AG04450 (cell line): ENCODE data around the gene TSPOAP1. TPM values are rescaled to one million over a fixed set of nuclear protein-coding genes. Genes with fewer than 3 reads are reported as not detected.

Source experiments
- CTCF ChIA-PET: fragments of 300-600, 350-600 bp; formaldehyde crosslinking; extraction: SDS; loops from one replicate; lab custom pipeline; 2022; ENCODE audit warnings: antibody characterized with exemption, inconsistent platforms; lab: Charles Lee
- POLR2A ChIA-PET: fragments of 350-600 bp; formaldehyde crosslinking; extraction: SDS; loops from one replicate; lab custom pipeline; 2021; ENCODE audit warnings: antibody characterized with exemption, inconsistent platforms; lab: Yijun Ruan, JAX
- DNase-seq: peaks from one replicate; pipeline ENCODE4 v3.0.0-alpha.2; 2011; ENCODE audit warnings: low read depth, low spot score
- H3K27ac ChIP-seq: one replicate; pipeline ENCODE4 v1.5.1; 2012; ENCODE audit warnings: low read depth, low read length, control low read depth
- H3K27me3 ChIP-seq: one replicate; pipeline ENCODE4 v1.6.0; 2012; ENCODE audit warnings: low read length; ENCODE audit not compliant: control insufficient read depth, insufficient read depth
- H3K4me3 ChIP-seq: 2 replicates; pipeline ENCODE4 v1.5.1; 2011; ENCODE audit warnings: mild to moderate bottlenecking, low read depth, low read length, control low read depth
- H3K9me3 ChIP-seq: 2 replicates; pipeline ENCODE4 v1.5.1; 2012; ENCODE audit warnings: low read length; ENCODE audit not compliant: control insufficient read depth, insufficient read depth
- polyA plus RNA-seq: library from polyadenylated mRNA; depleted of rRNA; stranded (reverse); fragments of >200 nt; gene quantifications from 2 replicates; pipeline ENCODE4 v1.2.3, GENCODE V29; 2011
- TF ChIP-seq, protein P1 (sequence below): IDR thresholded peaks from 2 replicates; pipeline ENCODE4 v1.5.1; 2011; ENCODE audit warnings: low read depth, low read length, control low read depth, inconsistent platforms

Gene TSPOAP1
- polyA plus RNA-seq, 1 experiment = 1.7 TPM

- H3K4me3 ChIP-seq = no peak overlapping the region
- H3K9me3 ChIP-seq = no peaks in the 10 kb centered on the region
- peaks cover 9% of the 10 kb centered on the region for H3K27me3 ChIP-seq
- ChIA-PET POLR2A (no interaction called here), CTCF (no interaction called here)
- TF ChIP-seq, protein P1, sequence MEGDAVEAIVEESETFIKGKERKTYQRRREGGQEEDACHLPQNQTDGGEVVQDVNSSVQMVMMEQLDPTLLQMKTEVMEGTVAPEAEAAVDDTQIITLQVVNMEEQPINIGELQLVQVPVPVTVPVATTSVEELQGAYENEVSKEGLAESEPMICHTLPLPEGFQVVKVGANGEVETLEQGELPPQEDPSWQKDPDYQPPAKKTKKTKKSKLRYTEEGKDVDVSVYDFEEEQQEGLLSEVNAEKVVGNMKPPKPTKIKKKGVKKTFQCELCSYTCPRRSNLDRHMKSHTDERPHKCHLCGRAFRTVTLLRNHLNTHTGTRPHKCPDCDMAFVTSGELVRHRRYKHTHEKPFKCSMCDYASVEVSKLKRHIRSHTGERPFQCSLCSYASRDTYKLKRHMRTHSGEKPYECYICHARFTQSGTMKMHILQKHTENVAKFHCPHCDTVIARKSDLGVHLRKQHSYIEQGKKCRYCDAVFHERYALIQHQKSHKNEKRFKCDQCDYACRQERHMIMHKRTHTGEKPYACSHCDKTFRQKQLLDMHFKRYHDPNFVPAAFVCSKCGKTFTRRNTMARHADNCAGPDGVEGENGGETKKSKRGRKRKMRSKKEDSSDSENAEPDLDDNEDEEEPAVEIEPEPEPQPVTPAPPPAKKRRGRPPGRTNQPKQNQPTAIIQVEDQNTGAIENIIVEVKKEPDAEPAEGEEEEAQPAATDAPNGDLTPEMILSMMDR = no peak
- H3K27ac ChIP-seq = no peak overlapping the region
- DNase-seq = no peak
These were observed 56.0 kb downstream of the TSPOAP1 start for GRCh38 chr17:58272367-58273280.

GRCh38 chr17:58271216-58271931 lies 57.2 kb downstream of the TSPOAP1 start:
- CTCF ChIA-PET = interaction anchor here (0.5 kb wide), 1 partner anchor 411 kb away, joined by 4 read pairs; no protein-coding TSS in a partner anchor
- peaks cover 7% of the 10 kb centered on the region for H3K27me3 ChIP-seq

DNA sequence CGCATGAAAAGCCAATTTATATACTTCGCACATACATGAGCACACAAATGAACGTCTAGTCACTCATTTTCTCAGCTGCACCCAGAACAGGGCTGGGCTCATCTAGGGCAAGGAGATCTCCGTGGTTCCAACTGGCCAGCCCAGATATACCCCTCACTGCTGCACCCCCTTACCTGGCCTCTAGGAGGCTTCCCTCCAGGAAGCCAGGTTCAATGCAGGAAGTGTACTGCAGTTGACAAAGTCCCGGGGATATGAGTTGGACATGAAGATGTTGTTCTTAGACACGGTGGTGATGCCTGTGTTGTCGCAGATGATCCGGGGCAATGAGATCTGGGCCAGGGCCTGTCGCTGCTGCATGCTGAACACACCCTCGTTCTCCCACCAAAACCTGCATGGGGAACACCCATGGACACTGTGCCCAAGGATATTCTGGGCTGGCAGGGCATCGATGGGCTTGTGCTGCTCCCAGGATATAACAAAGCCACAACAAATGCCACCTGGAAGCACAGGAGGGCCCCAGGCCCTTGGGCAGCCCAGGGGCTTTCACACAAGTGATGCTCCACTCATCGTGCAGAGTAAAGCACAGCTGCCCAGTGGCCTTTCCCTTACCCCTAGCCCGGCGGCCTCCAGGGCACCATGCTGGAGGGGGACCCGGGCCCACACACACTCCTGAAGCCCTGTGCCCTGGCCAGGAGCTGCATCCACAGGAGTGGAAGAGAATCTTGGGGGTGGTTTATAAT lies 57.9 kb downstream of the TSPOAP1 start:
- no peak for DNase-seq
- ChIA-PET CTCF (interaction anchor here (0.5 kb wide), 1 partner anchor 411 kb away, joined by 4 read pairs; no protein-coding TSS in a partner anchor), POLR2A (no interaction called here)
- peaks cover 7% of the 10 kb centered on the region for H3K27me3 ChIP-seq
- no peak overlapping the region for H3K27ac ChIP-seq
- TF ChIP-seq, protein P1 = no peak
- H3K9me3 ChIP-seq = no peaks in the 10 kb centered on the region
- no peak overlapping the region for H3K4me3 ChIP-seq

More at GRCh38 chr17:58271216-58271931, 57.2 kb downstream of the TSPOAP1 start:
- TF ChIP-seq, protein P1 = no peak
- POLR2A ChIA-PET = no interaction called here
- Histone ChIP-seq H3K27ac (no peak overlapping the region), H3K4me3 (no peak overlapping the region), H3K9me3 (no peaks in the 10 kb centered on the region)
- no peak for DNase-seq

GRCh38 chr17:58269557-58270291 lies 58.9 kb downstream of the TSPOAP1 start:
- ChIA-PET POLR2A (no interaction called here), CTCF (no interaction called here)
- Histone ChIP-seq H3K9me3 (no peaks in the 10 kb centered on the region), H3K27me3 (peaks cover 5% of the 10 kb centered on the region), H3K27ac (no peak overlapping the region), H3K4me3 (no peak overlapping the region)
- DNase-seq = no peak
- TF ChIP-seq, protein P1 = no peak
